H1 (cell line): ENCODE results near the gene SLC7A5. TPM values are rescaled to one million over a fixed set of nuclear protein-coding genes. Genes with fewer than 3 reads are reported as not detected.

ENCODE experiments used
- CTCF ChIA-PET: fragments of 300-600 bp; sonication (Branson Sonifier 250); formaldehyde crosslinking; loops from one replicate; lab custom pipeline; 2021; ENCODE audit not compliant: partially characterized antibody; lab: Charles Lee
- POLR2A ChIA-PET: fragments of 300-600 bp; sonication (Branson Sonifier 250); formaldehyde crosslinking; loops from one replicate; lab custom pipeline; 2021; ENCODE audit warnings: inconsistent platforms; ENCODE audit not compliant: partially characterized antibody; lab: Charles Lee
- DNase-seq, 2 experiments: peaks; one replicate each; pipeline versions ENCODE4 v3.0.0 to v3.0.0-alpha.2; 2010 to 2022; ENCODE audit warnings: low spot score in 2 of 2, low read depth in 1 of 2, mixed read lengths in 1 of 2
- FAIRE-seq: peaks from 2 replicates; lab custom pipeline; 2011; peaks lifted over from hg19 to GRCh38; lab: Jason Lieb, UNC
- H2AFZ ChIP-seq: 2 replicates; pipeline ENCODE4 v1.8.1; 2012; ENCODE audit warnings: low read length, inconsistent platforms
- H2AK5ac ChIP-seq: 2 replicates; pipeline ENCODE4 v1.6.1; 2013; ENCODE audit warnings: low read depth, low read length
- H2BK120ac ChIP-seq: replicated peaks from 2 replicates; pipeline ENCODE3; 2013; ENCODE audit warnings: low read depth, low read length, inconsistent platforms
- H2BK12ac ChIP-seq: 2 replicates; pipeline ENCODE4 v1.6.1; 2013; ENCODE audit warnings: low read depth, low read length
- H2BK15ac ChIP-seq: 2 replicates; pipeline ENCODE4 v1.6.1; 2013; ENCODE audit warnings: low read length
- H2BK20ac ChIP-seq: 2 replicates; pipeline ENCODE4 v1.6.1; 2013; ENCODE audit warnings: low read length
- H2BK5ac ChIP-seq: 2 replicates; pipeline ENCODE4 v1.6.1; 2013; ENCODE audit warnings: low read depth, low read length
- H3K14ac ChIP-seq: 2 replicates; pipeline ENCODE4 v1.6.1; 2013; ENCODE audit warnings: inconsistent platforms; ENCODE audit not compliant: insufficient read length
- H3K18ac ChIP-seq: 2 replicates; pipeline ENCODE4 v1.6.1; 2013; ENCODE audit warnings: low read length; ENCODE audit errors: extremely low read depth
- H3K23ac ChIP-seq: 2 replicates; pipeline ENCODE4 v1.6.1; 2013; ENCODE audit warnings: inconsistent platforms; ENCODE audit not compliant: insufficient read length
- H3K23me2 ChIP-seq: 2 replicates; pipeline ENCODE4 v1.6.1; 2013; ENCODE audit warnings: low read depth, low read length
- H3K27ac ChIP-seq: 2 replicates; pipeline ENCODE4 v1.6.1; 2011; ENCODE audit warnings: low read depth, low read length, inconsistent platforms
- H3K27me3 ChIP-seq, 4 experiments: replicated peaks in 1 of 4; 1 replicate in 1 of 4; 2 replicates in 3 of 4; pipeline versions ENCODE4 v1.6.1 to v1.8.1; 2011 to 2013; ENCODE audit warnings: low read length in 3 of 4, mild to moderate bottlenecking in 3 of 4, inconsistent platforms in 2 of 4, mixed read lengths in 2 of 4, moderate library complexity in 1 of 4; ENCODE audit not compliant: control insufficient read depth in 3 of 4, insufficient read depth in 3 of 4; ENCODE audit errors: extremely low read depth in 1 of 4
- H3K36me3 ChIP-seq, 4 experiments: 2 replicates each; pipeline versions ENCODE4 v1.6.1 to v1.8.1; 2011 to 2013; ENCODE audit warnings: mild to moderate bottlenecking in 4 of 4, low read length in 3 of 4, moderate library complexity in 2 of 4, control low read depth in 1 of 4, inconsistent platforms in 1 of 4; ENCODE audit not compliant: insufficient read depth in 4 of 4, control insufficient read depth in 2 of 4
- H3K4ac ChIP-seq: replicated peaks from 2 replicates; pipeline ENCODE3; 2013; ENCODE audit warnings: low read length, low read depth, mixed read lengths, inconsistent platforms; ENCODE audit not compliant: insufficient read length
- H3K4me1 ChIP-seq, 4 experiments: replicated peaks in 1 of 4; 1 replicate in 1 of 4; 2 replicates in 3 of 4; pipeline versions ENCODE4 v1.6.1 to v1.8.1; 2011 to 2013; ENCODE audit warnings: low read length in 3 of 4, inconsistent platforms in 2 of 4, mixed read lengths in 1 of 4; ENCODE audit not compliant: insufficient read depth in 4 of 4, control insufficient read depth in 3 of 4
- H3K4me2 ChIP-seq, 2 experiments: 2 replicates each; pipeline versions ENCODE4 v1.6.1 to v1.8.1; 2011 to 2013; ENCODE audit warnings: low read depth in 2 of 2, low read length in 2 of 2, control low read depth in 1 of 2, inconsistent platforms in 1 of 2, mild to moderate bottlenecking in 1 of 2; ENCODE audit not compliant: insufficient read depth in 1 of 2
- H3K4me3 ChIP-seq, 4 experiments: fragments of 200-600, 300-600 bp in 1 of 4; sonication (generic), shearing (Covaris generic), sonication (Bioruptor Twin) in 1 of 4; 2 replicates each; pipeline versions ENCODE4 v1.5.1 to v1.8.1; 2011 to 2016; ENCODE audit warnings: low read length in 4 of 4, low read depth in 3 of 4, control low read depth in 2 of 4, inconsistent platforms in 2 of 4, mild to moderate bottlenecking in 2 of 4, mixed read lengths in 1 of 4, moderate library complexity in 1 of 4; ENCODE audit not compliant: insufficient read depth in 2 of 4; ENCODE audit errors: extremely low read depth in 1 of 4
- H3K56ac ChIP-seq: replicated peaks from 2 replicates; pipeline ENCODE3; 2013; ENCODE audit warnings: low read depth, mild to moderate bottlenecking, mixed read lengths, low read length, inconsistent platforms; ENCODE audit not compliant: insufficient read length
- H3K79me1 ChIP-seq: 2 replicates; pipeline ENCODE4 v1.6.1; 2013; ENCODE audit warnings: low read depth, low read length, control low read depth
- H3K79me2 ChIP-seq, 2 experiments: 2 replicates each; pipeline versions ENCODE4 v1.6.1 to v1.8.1; 2012 to 2013; ENCODE audit warnings: low read length in 2 of 2, mild to moderate bottlenecking in 2 of 2, inconsistent platforms in 1 of 2; ENCODE audit not compliant: insufficient read depth in 2 of 2, control insufficient read depth in 1 of 2
- H3K9ac ChIP-seq, 4 experiments: replicated peaks in 1 of 4; 1 replicate in 1 of 4; 2 replicates in 3 of 4; pipeline versions ENCODE4 v1.6.1 to v1.8.1; 2011 to 2013; ENCODE audit warnings: low read depth in 3 of 4, low read length in 3 of 4, control low read depth in 2 of 4, mild to moderate bottlenecking in 2 of 4, moderate library complexity in 2 of 4, inconsistent platforms in 1 of 4; ENCODE audit errors: extremely low read depth in 1 of 4
- H3K9me3 ChIP-seq, 2 experiments: 2 replicates each; pipeline versions ENCODE4 v1.6.1 to v1.8.1; 2012 to 2013; ENCODE audit warnings: mild to moderate bottlenecking in 2 of 2, moderate library complexity in 2 of 2, control low read depth in 1 of 2, inconsistent platforms in 1 of 2, low read depth in 1 of 2, low read length in 1 of 2, mixed read lengths in 1 of 2; ENCODE audit not compliant: insufficient read depth in 2 of 2
- H4K20me1 ChIP-seq, 2 experiments: replicated peaks in 1 of 2; 2 replicates each; pipeline versions ENCODE3 to v1.8.1; 2011 to 2013; ENCODE audit warnings: inconsistent platforms in 2 of 2, low read length in 2 of 2, mild to moderate bottlenecking in 1 of 2; ENCODE audit not compliant: insufficient read depth in 2 of 2, control insufficient read depth in 1 of 2
- H4K5ac ChIP-seq: 2 replicates; pipeline ENCODE4 v1.6.1; 2013; ENCODE audit warnings: low read length, low read depth, mixed read lengths, inconsistent platforms; ENCODE audit not compliant: insufficient read length
- H4K8ac ChIP-seq: 2 replicates; pipeline ENCODE4 v1.8.0; 2013; ENCODE audit warnings: mild to moderate bottlenecking, moderate library complexity, low read length, inconsistent platforms; ENCODE audit not compliant: insufficient read depth; ENCODE audit errors: extremely low read depth
- H4K91ac ChIP-seq: replicated peaks from 2 replicates; pipeline ENCODE3; 2013; ENCODE audit warnings: low read length, mixed read lengths, inconsistent platforms; ENCODE audit not compliant: insufficient read length
- CBX5 ChIP-seq: fragments of 300-800, 300-1000 bp; sonication (generic); IDR thresholded peaks from 2 replicates; pipeline ENCODE4 v1.7.1; 2016; ENCODE audit warnings: antibody characterized with exemption, low read length, low read depth
- CHD2 ChIP-seq: IDR thresholded peaks from 2 replicates; pipeline ENCODE4 v1.6.1; 2012; ENCODE audit warnings: low read length, improper control_type of control experiment
- EP300 ChIP-seq, 2 experiments: IDR thresholded peaks; 1 replicate in 1 of 2; 2 replicates in 1 of 2; pipeline ENCODE4 v1.6.1; 2011 to 2012; ENCODE audit warnings: low read depth in 2 of 2, low read length in 2 of 2, mild to moderate bottlenecking in 2 of 2, borderline replicate concordance in 1 of 2, inconsistent platforms in 1 of 2, moderate library complexity in 1 of 2
- HDAC6 ChIP-seq: IDR thresholded peaks from one replicate; pipeline ENCODE4 v1.7.1; 2012; ENCODE audit warnings: low read depth, mild to moderate bottlenecking, inconsistent platforms, low read length, moderate library complexity
- JUN ChIP-seq: IDR thresholded peaks from 2 replicates; pipeline ENCODE4 v1.6.1; 2011; ENCODE audit warnings: low read depth, mild to moderate bottlenecking, improper control_type of control experiment, low read length
- KDM1A ChIP-seq: fragments of 200-600, 300-600 bp; sonication (generic); IDR thresholded peaks from 2 replicates; pipeline ENCODE4 v1.7.1; 2016; ENCODE audit warnings: mild to moderate bottlenecking, low read length, borderline replicate concordance
- MAX ChIP-seq: IDR thresholded peaks from 2 replicates; pipeline ENCODE4 v1.6.1; 2012; ENCODE audit warnings: inconsistent platforms
- NANOG ChIP-seq: IDR thresholded peaks from 2 replicates; pipeline ENCODE4 v1.6.1; 2011; ENCODE audit warnings: low read length, low read depth, mild to moderate bottlenecking, inconsistent platforms; ENCODE audit not compliant: insufficient read depth, poor library complexity, severe bottlenecking
- SP4 ChIP-seq: IDR thresholded peaks from 2 replicates; pipeline ENCODE4 v1.6.1; 2012; ENCODE audit warnings: low read length, inconsistent platforms
- TAF7 ChIP-seq: optimal IDR thresholded peaks from 2 replicates; pipeline ENCODE3; 2011; ENCODE audit warnings: low read depth, mild to moderate bottlenecking, inconsistent platforms, low read length, moderate library complexity, borderline replicate concordance
- WGBS, 2 experiments: shearing (Covaris generic) in 1 of 2; methylation state at CpG; one replicate each; pipeline versions ENCODE4 v1.1.6 to v1.1.7; 2013 to 2015; ENCODE audit warnings: low lambda C conversion rate in 2 of 2, mixed read lengths in 2 of 2, inconsistent platforms in 1 of 2, low coverage in 1 of 2, missing lambda C conversion rate in 1 of 2; ENCODE audit not compliant: insufficient replicate concordance in 2 of 2, insufficient coverage in 1 of 2, insufficient read length in 1 of 2; ENCODE audit errors: extremely low coverage in 1 of 2, missing lambda C conversion rate in 1 of 2; 5-methylcytosine and 5-hydroxymethylcytosine counted together
- polyA plus RNA-seq, 7 experiments: library from polyadenylated mRNA; depleted of rRNA in 3 of 7; stranded (reverse) in 5 of 7; unstranded in 2 of 7; fragments of >200 nt in 5 of 7; fragments of 200-250 nt in 2 of 7; gene quantifications; 1 replicate in 5 of 7; 2 replicates in 1 of 7; 4 replicates in 1 of 7; pipeline versions ENCODE4 v1.2.1 to v1.2.3, GENCODE V29; 2011 to 2013; ENCODE audit warnings: missing spikeins in 2 of 7, mixed read lengths in 2 of 7
- total RNA-seq: library from RNA; stranded (reverse); fragmentation: NEBNext Ultra II Directional; extraction: Animal tissue kit (Norgen Biotek cat#: 25700); gene quantifications from 2 replicates; pipeline ENCODE4 v1.2.1, GENCODE V29; 2021

Gene SLC7A5
- total and polyA plus RNA-seq, 2 of the 8 experiments (the other 6 are each of a cell fraction or from before 2014, with no cell fraction given), result 68.2 to 341 TPM

DNA sequence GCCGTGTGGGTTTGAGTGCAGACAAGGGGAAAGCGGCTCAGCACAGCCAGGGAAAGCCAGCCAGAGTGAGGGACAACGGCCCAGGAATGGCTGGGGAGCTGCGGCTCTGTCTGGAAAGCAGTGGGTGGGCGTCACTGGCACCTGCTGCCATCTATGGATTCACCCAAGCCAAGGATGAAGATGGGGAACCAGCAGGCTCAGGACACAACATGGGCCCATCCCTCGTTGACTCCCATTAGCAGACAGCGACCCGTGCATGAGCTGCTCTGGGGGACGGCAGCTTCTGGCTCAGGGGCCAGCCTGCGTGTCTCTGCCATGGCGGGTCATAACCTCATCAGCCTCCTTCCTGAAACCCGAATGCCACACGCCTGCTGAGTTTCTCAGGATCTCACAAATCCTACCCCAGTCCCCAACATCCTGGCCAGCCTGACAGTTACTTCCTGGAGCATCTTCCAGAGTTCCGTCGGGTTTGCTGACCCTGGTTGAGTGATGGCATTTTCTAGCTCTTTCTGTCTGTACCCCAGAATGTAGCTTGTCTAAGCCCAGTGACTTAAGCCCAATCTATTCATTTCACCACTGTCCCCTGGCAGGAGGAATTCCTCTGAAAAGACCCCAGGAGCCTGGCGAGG lies 50.7 kb downstream of the SLC7A5 start:
- Histone ChIP-seq H3K14ac (no peak overlapping the region), H3K36me3 (no peaks in the 10 kb centered on the region), H3K56ac (no peak overlapping the region), H2AFZ (no peak overlapping the region), H3K4me2 (no peak overlapping the region), H3K18ac (peak overlapping the region; percentile 32; the same call in 1 of the 2 replicates), H4K20me1 (no peaks in the 10 kb centered on the region), H3K4me3 (no peak overlapping the region), H4K8ac (no peak overlapping the region; the same call in 1 of the 2 replicates), H4K91ac (no peak overlapping the region), H2BK120ac (no peak overlapping the region), H4K5ac (no peak overlapping the region), H2AK5ac (peak overlapping the region; percentile 86; the same call in 1 of the 2 replicates), H3K23ac (no peak overlapping the region), H3K27me3 (no peaks in the 10 kb centered on the region), H2BK20ac (0 out of 2 replicates have a peak overlapping the region, but pooled peaks have one; percentile 32), H2BK12ac (peak overlapping the region; percentile 95; the same call in 1 of the 2 replicates), H3K27ac (no peak overlapping the region), H2BK15ac (peak overlapping the region; percentile 81; the same call in 1 of the 2 replicates), H3K4me1 (peaks cover 10 to 35% (median 25%) of the 10 kb centered on the region in 4 experiments), H3K79me1 (no peaks in the 10 kb centered on the region), H3K9me3 (no peaks in the 10 kb centered on the region), H3K79me2 (no peaks in the 10 kb centered on the region), H2BK5ac (peak overlapping the region; percentile 52; the same call in 1 of the 2 replicates), H3K9ac (no peak overlapping the region), H3K4ac (no peak overlapping the region), H3K23me2 (no peaks in the 10 kb centered on the region)
- no peak for FAIRE-seq
- 89% methylated on average over 16 of the region's 16 CpGs; no CpG with 5 or more reads in 1 of the 2 experiments for WGBS, 2 experiments
- POLR2A ChIA-PET, result interaction anchor here (0.5 to 12.6 kb wide), 10 partner anchors 8 to 53 kb away, joined by 3 to 117 read pairs (median 14); partner anchors contain the start of genes KLHDC4 and SLC7A5
- DNase-seq, result no peak
- CTCF ChIA-PET, result interaction anchor here (0.8 to 4.0 kb wide), 16 partner anchors 8 to 117 kb away, joined by 3 to 28 read pairs (median 4); no protein-coding TSS in a partner anchor
- no peak for TF ChIP-seq NANOG
- no peak for TF ChIP-seq SP4
- TF ChIP-seq CBX5, result no peak
- no peak for TF ChIP-seq HDAC6
- no peak for TF ChIP-seq TAF7
- TF ChIP-seq EP300 (IDR thresholded peaks at IDR 0.05; ENCODE audit: borderline replicate concordance in 1 of 2, low read depth in 2 of 2, low read length in 2 of 2), result no peak
- TF ChIP-seq KDM1A, result no peak
- TF ChIP-seq JUN, result no peak
- no peak for TF ChIP-seq MAX
- no peak for TF ChIP-seq CHD2
